DMS79 (cell line): ENCODE data around the gene KLK14.
A peak's percentile ranks its signal among the peaks of the same experiment; 100 is the strongest.

Source experiments
- DNase-seq: peaks from one replicate; lab custom pipeline; 2025; lab: John Stamatoyannopoulos, UW

KLK14 gene

DNA sequence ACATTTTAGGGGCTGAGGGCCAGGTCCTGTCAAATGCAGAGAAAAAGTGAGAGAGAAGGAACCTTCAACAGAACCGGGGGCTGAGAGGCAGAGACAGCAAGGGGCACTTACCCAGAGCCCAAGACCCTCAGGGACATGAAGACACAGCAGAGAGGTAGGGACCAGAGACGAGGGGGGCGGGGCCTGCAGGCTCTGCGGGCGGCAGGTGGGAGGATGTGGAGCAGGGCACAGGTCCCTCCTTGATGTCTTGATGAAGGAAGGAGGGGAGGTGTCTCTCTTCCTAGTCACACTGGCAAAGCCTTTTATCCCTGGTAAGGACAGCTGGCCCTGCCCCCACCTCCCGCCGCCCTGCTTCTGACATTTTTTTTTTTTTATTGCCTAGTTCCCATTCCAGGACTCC, at the start of gene KLK14:
KLK14 (minus strand) TSS at position 277 of the 400 bp plus-strand sequence; CDS start at position 4, 273 bp downstream.
- no peak for DNase-seq

DNA sequence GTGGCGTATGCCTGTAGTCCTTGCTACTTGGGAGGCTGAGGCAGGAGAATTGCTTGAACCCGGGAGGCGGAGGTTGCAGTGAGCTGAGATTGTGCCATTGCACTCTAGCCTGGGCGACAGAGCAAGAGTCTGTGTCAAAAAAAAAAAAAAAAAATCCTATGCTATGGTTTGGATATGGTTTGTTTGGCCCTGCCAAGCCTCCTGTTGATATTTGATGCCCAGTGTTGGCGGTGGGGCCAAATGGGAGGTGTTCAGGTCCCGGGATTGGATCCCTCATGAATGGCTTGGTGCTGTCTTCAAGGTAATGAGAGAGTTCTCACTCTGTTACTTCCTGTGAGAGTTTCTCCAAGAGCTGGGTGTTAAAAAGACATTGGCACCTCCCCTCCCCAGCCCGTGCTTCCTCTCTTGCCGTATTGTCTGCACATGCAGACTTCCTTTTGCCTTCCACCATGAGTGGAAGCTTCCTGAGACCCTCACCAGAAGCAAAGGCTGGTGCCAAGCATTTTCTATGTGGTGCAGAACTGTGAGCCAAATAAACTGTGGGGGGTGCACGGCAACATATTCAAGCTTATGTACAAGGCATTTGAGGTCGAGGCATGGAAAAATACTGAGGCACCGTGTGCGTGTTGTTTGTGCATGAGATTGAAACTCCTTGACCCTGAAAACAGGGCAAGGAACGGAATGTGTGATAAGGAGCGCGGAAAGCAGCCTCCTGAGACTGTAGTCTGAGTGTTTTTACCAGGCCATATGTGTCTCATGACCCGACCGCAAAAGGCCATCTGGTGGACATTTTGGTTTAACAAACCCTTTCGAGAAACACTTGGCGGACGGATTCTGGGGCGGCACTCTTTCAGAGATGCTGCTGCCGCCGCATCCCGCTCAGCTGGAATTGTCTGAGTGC, 49.3 kb upstream of the KLK14 start:
- DNase-seq: peak; percentile 71

DNA sequence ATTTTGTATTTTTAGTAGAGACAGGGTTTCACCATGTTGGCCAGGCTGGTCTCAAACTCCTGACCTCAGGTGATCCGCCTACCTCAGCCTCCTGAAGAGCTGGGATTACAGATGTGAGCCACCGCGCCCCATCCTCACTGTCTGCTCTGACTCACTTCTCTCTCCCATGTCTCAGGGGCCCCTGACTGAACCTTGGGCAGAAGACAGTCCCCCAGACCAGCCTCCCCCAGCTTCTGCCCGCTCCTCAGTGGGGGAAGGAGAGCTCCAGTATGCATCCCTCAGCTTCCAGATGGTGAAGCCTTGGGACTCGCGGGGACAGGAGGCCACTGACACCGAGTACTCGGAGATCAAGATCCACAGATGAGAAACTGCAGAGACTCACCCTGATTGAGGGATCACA, 47.0 kb upstream of the KLK14 start:
- DNase-seq: no peak

- no peak for DNase-seq
Observed at GRCh38 chr19:51128227-51128626, 45.5 kb upstream of the KLK14 start.

- DNase-seq: no peak
Observed at GRCh38 chr19:51127755-51128154, 45.1 kb upstream of the KLK14 start.

DNA sequence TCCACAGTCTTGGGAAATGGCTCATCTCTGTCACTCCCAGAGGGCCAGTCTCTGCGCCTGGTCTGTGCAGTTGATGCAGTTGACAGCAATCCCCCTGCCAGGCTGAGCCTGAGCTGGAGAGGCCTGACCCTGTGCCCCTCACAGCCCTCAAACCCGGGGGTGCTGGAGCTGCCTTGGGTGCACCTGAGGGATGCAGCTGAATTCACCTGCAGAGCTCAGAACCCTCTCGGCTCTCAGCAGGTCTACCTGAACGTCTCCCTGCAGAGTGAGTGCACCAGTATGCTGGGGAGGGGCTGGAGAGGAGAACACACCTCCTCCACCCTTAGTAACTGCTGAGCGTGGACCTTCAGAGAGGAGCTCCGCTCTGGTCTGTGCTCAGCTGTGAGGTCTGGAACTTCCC, 44.3 kb upstream of the KLK14 start:
- DNase-seq: no peak

DNA sequence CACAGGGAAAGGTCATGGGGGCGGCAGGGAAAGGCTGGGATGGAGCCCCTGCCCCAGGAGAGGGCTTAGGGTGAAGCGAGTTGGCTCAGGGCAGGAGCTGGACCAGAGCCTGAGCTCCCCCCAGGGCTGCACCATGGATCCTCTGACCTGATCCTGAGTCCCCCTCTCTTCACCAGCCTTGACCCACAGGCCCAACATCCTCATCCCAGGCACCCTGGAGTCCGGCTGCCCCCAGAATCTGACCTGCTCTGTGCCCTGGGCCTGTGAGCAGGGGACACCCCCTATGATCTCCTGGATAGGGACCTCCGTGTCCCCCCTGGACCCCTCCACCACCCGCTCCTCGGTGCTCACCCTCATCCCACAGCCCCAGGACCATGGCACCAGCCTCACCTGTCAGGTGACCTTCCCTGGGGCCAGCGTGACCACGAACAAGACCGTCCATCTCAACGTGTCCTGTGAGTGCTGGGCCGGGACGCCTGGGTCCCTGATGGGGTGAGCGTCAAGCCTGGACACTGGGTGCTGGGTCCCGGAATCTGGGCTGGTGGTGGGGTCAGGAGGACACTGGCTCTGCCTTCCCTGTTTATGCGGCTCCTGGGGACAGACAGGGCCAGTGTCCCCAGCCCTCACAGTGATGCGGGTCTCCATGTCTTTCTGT, 42.9 kb upstream of the KLK14 start:
- DNase-seq: no peak

DNA sequence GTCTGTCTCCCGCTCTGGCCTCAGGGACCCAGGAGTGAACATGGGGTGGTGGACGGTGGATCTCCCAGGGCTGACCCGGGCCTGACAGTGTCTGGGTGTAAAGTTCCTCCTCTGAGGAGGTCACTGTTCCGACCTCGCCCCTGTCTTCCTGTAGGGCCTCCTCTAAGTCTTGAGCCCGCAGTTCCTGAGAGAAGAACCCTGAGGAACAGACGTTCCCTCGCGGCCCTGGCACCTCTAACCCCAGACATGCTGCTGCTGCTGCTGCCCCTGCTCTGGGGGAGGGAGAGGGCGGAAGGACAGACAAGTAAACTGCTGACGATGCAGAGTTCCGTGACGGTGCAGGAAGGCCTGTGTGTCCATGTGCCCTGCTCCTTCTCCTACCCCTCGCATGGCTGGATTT, 42.0 kb upstream of the KLK14 start, which contains the start of gene SIGLEC9:
SIGLEC9 (plus strand) TSS at position 178 of the 400 bp plus-strand sequence; CDS start at position 247, 69 bp downstream.
- DNase-seq: no peak

DNA sequence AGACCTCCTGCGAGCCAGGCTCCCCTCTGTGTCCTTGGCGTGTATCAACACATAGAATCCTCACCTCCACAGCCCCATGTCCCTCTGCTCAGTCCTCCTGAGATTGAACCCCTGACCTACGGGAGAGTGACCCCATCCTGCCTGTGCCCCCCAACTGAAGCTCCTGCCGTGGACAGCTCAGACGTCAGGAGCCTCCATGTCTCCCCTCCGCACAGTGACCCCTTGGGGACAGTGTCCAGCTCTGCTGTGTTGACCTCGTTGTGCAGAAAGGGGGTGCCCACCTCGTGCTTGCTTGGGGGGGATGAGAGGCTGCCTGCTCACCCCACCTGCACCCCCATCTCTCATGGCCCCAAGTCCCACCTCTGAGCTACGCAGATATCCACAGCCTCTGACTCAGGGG, 41.5 kb upstream of the KLK14 start:
- no peak for DNase-seq

DNA sequence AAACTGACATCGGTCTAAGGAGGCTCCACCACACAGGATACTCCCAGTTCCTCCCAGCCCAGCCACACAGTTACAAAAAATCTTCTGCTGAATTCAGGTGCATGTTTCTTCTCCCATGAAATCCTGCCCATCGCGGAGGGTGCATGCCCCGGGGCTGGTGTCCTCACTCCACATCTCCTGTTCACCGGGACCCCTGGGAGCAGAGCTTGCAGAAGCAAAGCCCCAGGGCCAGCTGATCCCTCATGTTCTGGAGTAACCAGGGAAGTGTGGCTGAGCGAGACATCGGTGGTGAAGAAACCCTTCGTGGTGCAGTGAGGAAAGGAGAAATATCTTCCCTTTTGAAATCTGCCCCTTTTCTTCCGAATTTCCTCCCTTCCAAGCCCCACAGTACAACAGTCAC, 41.1 kb upstream of the KLK14 start:
- no peak for DNase-seq

GRCh38 chr19:51123381-51123800, 40.7 kb upstream of the KLK14 start:
- no peak for DNase-seq

GRCh38 chr19:51122112-51122981, 39.7 kb upstream of the KLK14 start:
- DNase-seq: no peak

DNA sequence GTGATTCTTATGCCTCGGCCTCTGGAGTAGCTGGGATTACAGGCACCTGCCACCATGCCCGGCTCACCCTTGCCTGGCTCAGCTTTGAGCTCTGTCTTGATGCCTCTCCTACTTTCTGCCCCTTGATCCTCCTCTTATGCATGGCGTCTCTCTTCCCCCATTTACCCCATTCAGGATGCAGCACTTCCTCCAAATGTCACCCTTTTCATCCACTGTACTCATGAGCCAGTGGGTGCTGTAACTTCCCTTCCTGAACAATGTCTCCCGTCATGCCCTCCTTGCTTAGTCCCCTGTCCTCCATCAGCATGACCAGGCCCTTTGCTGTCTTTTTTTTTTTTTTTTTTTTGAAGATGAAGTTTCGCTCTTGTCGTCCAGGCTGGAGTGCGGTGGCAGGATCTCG, 38.6 kb upstream of the KLK14 start:
- DNase-seq: no peak

- no peak for DNase-seq
Observed at GRCh38 chr19:51120160-51120559, 37.5 kb upstream of the KLK14 start.

GRCh38 chr19:51119611-51120010, 36.9 kb upstream of the KLK14 start:
- no peak for DNase-seq

- DNase-seq: no peak
Observed at GRCh38 chr19:51119101-51119500, 36.4 kb upstream of the KLK14 start.

DNA sequence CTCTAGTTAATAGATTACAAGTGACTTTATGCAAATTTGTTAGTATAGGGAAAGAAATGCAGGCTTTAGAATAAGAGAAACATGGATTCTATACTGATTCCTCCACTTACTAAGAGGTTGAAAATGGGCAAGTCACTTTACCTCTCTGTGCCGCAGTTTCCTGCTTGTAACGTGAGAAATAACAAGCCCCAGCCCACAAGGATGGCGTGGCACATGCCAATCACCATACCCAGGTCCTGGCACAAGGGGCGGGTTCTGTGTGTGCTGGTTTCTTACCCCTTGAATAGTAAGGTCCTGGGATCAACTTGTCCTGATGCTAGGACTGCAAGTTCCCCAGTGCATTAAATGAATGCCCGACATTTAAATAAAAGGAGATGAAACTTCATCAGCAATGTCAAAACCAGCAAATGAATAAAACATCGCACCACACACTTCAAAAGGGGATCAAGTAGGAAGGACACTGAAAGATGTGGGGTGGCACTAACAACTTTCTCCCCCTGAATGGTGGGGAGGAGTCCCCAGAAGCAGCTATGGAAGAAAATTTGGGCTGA, 34.1 kb upstream of the KLK14 start:
- DNase-seq: no peak

- no peak for DNase-seq
Observed at GRCh38 chr19:51114087-51114729, 31.5 kb upstream of the KLK14 start.

GRCh38 chr19:51111606-51112005, 28.9 kb upstream of the KLK14 start:
- no peak for DNase-seq

GRCh38 chr19:51110666-51110971, 27.9 kb upstream of the KLK14 start:
- no peak for DNase-seq

DNA sequence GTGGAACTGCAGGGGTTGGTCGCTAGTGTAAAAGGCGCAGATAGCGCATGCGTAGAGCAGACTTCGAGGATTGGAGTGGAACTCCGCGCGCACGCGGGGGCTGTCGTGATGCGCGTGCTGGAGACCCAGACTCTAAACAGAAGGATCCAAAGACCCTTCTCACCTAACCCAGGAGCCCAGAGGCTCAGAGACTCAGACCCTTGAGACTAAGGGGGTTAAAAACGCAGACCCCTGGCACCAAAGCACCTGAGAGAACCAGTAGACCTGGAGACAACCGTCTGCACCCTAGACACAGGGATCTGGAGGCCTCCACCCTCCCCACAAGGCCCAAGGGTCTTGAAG, 26.1 kb upstream of the KLK14 start:
- no peak for DNase-seq
